AG09309 (cell line): ENCODE measurements around the gene ADM5.

Experiments used
- DNase-seq: peaks from one replicate; pipeline ENCODE4 v3.0.0-alpha.2; 2010; ENCODE audit warnings: low read depth
- H3K4me3 ChIP-seq: 2 replicates; pipeline ENCODE4 v1.5.1; 2011; ENCODE audit warnings: mild to moderate bottlenecking, low read depth, low read length, moderate library complexity; ENCODE audit not compliant: control insufficient read depth
- TF ChIP-seq, protein P1 (sequence below): IDR thresholded peaks from 2 replicates; pipeline ENCODE4 v1.5.1; 2011; ENCODE audit warnings: mild to moderate bottlenecking, low read depth, low read length, inconsistent platforms; ENCODE audit not compliant: insufficient read depth, control insufficient read depth; ENCODE audit errors: missing control alignments

The ADM5 gene

GRCh38 chr19:49653466-49653806 lies 36.0 kb upstream of the ADM5 start:
- DNase-seq = no peak
- no peak overlapping the region for H3K4me3 ChIP-seq
- TF ChIP-seq, protein P1, sequence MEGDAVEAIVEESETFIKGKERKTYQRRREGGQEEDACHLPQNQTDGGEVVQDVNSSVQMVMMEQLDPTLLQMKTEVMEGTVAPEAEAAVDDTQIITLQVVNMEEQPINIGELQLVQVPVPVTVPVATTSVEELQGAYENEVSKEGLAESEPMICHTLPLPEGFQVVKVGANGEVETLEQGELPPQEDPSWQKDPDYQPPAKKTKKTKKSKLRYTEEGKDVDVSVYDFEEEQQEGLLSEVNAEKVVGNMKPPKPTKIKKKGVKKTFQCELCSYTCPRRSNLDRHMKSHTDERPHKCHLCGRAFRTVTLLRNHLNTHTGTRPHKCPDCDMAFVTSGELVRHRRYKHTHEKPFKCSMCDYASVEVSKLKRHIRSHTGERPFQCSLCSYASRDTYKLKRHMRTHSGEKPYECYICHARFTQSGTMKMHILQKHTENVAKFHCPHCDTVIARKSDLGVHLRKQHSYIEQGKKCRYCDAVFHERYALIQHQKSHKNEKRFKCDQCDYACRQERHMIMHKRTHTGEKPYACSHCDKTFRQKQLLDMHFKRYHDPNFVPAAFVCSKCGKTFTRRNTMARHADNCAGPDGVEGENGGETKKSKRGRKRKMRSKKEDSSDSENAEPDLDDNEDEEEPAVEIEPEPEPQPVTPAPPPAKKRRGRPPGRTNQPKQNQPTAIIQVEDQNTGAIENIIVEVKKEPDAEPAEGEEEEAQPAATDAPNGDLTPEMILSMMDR = no peak

- no peak for DNase-seq
- TF ChIP-seq, protein P1 = no peak
- H3K4me3 ChIP-seq = no peak overlapping the region
Observed at GRCh38 chr19:49654581-49654980, 34.8 kb upstream of the ADM5 start.

DNA sequence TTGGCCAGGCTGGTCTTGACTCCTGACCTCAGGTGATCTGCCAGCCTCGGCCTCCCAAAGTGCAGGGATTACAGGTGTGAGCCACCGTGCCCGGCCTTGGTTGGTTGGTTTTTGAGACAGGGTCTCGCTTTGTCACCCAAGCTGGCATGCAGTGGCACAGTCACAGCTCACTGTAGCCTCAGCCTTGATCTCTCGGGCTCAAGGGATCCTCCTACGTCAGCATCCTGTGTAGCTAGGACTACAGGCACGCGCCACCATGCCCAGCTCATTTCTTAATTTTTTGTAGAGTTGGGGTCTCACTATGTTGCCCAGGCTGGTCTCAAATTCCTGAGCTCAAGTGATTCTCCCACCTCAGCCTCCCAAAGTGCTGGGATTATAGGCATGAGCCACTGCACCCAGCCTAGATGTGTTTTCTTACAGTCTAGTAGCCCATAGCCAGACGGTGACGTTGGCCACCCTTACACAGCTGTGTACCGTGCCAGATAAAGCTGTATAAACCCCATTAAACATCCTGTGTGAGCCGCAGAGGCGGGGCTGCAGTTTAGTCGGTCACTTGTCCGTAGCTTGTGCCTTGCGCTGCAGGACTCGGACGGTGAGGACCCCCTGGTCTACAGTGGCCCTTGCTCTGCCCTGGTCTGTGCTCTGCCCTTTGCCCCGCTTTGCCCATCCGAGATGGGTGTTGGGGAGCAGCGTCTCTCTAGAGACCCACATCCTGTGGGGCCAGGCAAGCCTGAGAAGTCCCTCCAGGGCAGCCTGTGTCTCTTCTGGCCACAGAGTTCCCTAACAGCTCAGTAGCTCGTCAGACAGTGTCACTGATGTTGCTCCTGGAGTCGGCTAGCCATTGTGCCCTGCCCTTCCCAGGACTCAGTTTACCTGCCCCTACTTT lies 33.6 kb upstream of the ADM5 start:
- TF ChIP-seq, protein P1 = no peak
- no peak for DNase-seq
- H3K4me3 ChIP-seq = no peak overlapping the region

DNA sequence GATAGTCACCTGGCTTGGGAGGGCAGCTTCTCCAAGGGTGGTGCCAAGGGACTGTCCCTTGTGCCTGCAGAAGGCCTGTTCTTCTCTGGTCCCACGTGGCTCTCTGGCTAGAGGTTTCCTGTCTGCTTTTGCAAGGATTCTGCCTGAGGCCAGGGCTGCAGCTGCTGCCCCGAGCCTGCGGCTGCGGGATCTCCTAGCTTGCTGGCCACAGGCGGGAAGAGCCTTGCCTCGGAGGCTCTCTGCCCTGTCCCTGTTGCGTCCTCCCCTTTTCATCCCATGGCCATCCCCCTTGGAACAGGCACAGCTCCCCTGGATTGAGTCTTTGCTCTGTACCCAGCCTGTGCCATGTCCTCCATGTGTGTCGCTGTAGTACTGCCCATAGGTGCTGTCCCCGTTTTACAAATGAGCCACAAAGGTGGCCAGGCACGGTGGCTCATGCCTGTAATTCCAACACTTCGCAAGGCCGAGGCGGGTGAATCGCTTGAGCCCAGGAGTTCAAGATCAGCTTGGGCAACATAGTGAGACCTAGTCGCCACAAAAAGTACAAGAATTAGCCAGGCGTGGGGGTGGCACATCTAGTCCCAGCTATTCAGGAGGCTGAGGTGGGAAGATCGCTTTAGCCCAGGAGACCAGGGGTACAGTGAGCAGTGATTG lies 32.8 kb upstream of the ADM5 start:
- DNase-seq = no peak

GRCh38 chr19:49657493-49658138 lies 31.8 kb upstream of the ADM5 start:
- no peak for DNase-seq
- TF ChIP-seq, protein P1 = no peak
- H3K4me3 ChIP-seq = no peak overlapping the region

More for the DNA sequence above, 32.8 kb upstream of the ADM5 start:
- H3K4me3 ChIP-seq = no peak overlapping the region
- TF ChIP-seq, protein P1 = no peak

- TF ChIP-seq, protein P1 = no peak
- no peak overlapping the region for H3K4me3 ChIP-seq
- no peak for DNase-seq
Observed at GRCh38 chr19:49658139-49658517, 31.3 kb upstream of the ADM5 start.
